IPS DF 4.7 (cell line): ENCODE results near the gene INAVA.

Experiments used
- DNase-seq: peaks from one replicate; pipeline ENCODE4 v3.0.0-alpha.2; 2013; ENCODE audit warnings: low spot score; ENCODE audit errors: extremely low read depth

Gene INAVA

GRCh38 chr1:200875416-200875815 is 19.3 kb upstream of the INAVA start:
- DNase-seq = no peak

DNA sequence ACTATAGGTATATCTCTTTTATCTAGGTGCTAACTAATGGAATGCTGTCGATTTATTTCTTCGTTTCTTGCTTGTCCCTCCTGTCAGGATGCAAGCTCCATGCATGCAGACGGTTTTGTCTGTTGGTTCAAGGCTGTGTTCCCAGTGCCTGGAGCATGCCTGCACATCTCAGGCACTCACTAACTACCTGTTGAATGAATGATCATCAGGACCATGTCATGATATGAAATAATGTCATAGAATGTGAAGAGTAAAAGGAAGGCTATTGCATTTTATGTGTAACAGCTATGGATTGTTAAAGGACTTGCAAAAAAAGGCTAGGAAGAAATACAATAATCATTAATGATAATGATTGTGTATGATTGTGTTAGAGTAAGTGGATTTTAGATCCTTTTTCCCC is 17.7 kb upstream of the INAVA start:
- no peak for DNase-seq

- DNase-seq = no peak
Measured at GRCh38 chr1:200877839-200878551, 16.7 kb upstream of the INAVA start.

DNA sequence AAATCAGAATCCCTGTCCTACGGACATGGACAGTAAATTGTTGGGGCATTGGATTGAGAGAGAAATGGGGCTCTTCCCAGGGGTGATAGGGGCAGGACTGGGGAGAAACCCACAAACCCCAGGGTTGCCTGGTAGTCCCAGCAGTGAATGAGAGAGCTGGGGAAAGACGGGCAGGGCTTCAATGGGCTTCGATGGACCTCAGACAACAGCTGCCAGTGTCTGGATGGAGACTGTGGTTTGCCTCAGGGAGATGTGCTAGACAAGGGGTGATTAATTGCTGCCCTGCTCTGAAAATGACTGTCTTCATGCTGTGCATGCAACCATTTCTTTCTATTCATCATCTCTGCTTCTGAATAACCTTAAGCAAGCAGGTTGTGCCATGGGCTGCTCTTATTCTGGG is 14.5 kb upstream of the INAVA start:
- DNase-seq = no peak

DNA sequence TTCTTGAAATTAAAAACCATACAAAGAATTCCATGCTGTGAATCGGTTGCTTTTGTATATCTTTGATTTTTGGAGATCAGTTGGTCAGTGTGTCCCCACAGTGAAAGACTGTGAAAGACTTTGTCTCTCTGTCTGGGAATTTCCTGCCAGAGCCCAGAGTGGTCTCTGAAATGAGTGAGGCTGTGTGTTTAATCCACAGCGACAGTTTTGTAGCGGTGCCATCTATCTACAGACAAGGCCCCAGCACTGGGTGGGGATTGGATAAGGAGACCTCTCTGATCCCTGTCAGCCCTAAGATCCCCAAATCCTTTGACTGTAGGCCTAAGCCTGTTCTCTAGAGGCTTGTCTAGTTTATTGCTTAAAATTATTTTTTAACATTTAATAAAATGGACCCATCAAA is 11.6 kb upstream of the INAVA start:
- DNase-seq = no peak

- DNase-seq = no peak
Measured at GRCh38 chr1:200885623-200886402, 8.9 kb upstream of the INAVA start.

DNA sequence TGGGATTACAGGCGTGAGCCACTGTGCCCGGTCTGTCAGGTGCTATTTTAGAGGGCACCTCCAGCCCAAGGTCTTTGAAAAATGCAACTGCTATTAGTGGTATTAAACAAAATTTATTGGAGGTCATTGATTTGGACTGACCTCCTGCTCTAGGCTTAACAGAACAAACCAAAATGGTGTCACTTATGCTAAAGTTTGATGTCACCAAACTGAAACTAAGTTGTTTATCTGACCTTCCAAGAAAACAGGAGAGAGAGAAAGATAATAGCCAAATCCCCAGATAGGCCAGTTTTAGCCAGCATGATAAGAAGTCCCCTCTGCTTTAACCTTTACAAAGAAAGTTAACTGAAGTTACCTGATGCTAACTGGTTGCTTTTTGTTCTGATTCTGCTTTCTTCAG is 8.1 kb upstream of the INAVA start:
- DNase-seq = no peak

DNA sequence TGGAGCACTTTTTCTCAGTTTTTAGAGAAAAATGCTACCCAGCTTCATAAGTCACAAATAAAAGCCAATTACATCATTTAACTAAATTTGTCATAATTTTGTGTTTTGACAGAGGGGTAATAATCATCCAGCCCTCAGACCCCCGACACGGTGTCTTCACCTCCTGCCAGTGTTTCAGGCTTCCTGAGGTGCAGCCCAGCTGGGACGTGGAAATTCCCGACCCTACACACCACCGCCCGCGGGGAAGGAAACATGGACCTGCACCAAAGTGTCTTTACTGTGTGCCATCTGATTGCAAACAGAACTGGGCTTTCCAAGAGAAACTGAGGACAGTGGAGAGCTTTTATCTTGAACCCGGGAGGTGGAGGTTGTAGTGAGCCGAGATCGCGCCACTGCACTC is 7.7 kb upstream of the INAVA start:
- no peak for DNase-seq

GRCh38 chr1:200887772-200888348 is 6.8 kb upstream of the INAVA start:
- DNase-seq = no peak

DNA sequence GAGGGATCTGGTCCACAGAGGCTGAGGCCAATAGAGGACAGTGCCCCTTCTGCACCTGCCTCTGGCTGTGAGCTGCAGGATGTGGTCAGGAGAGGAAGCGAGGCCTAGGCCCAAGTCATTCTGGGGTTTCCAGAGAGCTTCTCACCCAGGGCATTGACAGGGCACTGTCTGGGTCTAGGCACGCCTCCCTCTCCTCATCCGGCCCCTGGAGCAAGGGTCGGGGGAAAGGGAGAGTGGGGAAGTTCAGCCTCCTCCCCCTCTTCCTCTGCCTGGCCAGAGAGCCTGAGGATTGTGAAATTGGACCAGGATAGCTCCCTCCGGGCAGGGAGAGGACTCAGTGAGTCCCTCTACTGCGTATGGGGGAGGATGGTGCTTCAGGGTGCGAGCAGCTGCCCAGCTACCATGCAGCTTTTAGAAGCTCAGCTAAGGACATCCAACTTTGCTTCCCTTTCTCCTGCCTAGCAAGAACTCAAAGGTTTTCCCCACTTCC is 6.3 kb upstream of the INAVA start:
- DNase-seq = no peak

DNA sequence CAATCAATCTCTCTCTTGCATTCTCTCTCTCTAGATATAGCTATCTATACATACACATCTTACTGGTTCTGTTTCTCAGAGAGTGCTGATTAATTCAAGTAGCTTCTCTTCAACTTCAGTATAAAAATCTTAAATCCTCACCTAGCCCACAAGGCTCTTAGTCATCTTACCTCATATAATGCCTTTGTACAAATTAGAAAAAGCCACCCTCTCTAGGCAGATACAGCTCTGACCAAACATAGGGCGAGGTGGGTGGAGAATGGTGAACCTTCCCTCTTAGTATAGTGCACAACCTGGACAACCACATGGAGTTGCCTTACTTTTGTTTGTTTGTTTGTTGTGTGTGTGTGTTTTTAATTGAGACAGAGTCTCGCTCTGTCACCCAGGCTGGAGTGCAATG is 5.1 kb upstream of the INAVA start:
- DNase-seq = no peak

- no peak for DNase-seq
Measured at GRCh38 chr1:200890027-200890426, 4.7 kb upstream of the INAVA start.

DNA sequence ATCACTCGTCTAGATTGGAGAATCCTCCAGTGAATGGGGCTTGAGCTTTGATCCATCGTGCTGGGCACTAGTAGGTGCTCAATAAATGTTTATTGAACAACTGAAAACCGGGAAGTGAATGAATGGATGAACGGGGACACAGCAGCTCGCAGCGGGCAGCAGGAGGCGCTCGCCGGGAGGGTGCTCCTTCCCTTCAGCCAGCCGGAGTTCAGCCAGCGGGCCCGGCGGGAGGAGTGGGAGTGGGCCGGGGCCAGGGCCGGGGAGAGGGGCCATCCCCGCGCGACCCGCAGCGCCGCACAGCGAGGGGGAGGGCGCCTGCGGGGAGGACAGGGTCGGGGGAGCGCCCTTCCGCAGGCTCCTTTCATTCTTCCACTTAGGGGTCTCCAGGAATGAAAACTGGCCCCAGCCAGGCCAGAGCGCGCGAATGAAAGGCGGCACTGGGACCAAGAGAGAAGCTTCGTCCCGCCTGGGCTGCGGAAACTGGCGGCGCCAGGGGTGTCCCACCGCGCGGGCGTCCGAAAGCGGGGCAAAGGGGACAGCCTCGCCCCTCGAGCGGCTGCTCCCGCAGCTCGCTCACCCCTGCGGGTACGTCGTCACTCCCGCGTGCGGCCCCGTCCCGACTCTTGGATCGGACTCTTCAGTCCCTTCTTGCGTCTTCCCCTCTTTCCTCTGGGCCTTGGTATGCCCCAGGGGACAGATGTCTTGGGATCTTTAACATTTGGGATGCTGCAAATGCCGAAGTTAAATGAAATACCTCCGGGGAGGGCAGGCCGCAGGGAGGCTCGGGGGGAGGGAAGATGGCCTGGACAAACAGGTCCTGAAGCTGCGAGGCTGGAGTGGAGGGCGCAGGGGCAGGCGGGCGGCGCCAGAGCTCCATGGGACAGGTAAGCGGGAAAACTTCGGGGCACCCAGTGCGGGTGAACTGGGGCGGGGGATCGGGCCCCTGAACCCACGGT is 3.6 kb upstream of the INAVA start:
- DNase-seq = no peak

- DNase-seq = no peak
Measured at GRCh38 chr1:200891774-200892157, 2.9 kb upstream of the INAVA start.

GRCh38 chr1:200892546-200892945 is 2.2 kb upstream of the INAVA start:
- no peak for DNase-seq

DNA sequence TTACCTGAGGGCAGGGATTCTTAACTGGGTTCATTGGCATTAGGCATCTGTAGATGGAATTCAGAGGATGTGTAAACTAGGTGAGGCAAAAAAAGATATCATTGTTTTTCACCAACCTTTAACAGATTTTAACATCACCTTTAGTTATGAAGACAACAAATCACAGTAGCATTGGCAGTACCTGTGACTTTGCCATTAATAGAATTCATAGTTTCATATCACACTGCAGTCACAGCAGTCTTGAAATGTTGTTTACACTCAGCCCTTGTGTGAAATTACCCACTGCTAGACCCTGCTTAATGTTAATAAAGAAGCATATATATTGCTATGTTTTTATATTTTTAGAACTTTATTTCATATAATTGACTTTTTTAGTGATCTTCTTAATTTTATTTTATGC is 1.7 kb upstream of the INAVA start:
- DNase-seq = no peak

DNA sequence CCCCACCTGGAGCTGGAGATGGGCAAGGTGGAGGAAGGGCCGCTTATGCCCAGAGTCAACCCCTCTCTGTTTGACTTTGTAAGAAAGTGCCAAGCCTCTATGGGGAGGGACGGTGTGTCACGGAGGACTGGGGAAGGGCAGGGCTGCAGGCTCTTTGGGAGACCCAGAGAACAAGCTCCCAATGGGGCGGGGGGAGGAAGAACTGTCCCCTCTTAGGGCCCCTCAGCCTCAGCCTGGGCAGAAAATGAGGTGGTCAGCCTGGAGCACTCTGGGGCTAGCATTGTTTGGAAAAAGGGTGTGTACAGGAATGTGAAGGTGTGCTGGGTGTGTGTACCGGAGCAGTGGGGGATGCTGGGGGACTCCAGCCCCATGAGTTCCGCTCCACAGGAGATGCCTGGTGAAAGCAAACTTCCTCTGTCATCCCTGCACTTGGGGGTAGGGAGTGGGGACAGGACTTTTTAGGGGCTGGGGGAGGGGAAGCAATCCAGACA is 1.2 kb upstream of the INAVA start:
- DNase-seq = no peak

DNA sequence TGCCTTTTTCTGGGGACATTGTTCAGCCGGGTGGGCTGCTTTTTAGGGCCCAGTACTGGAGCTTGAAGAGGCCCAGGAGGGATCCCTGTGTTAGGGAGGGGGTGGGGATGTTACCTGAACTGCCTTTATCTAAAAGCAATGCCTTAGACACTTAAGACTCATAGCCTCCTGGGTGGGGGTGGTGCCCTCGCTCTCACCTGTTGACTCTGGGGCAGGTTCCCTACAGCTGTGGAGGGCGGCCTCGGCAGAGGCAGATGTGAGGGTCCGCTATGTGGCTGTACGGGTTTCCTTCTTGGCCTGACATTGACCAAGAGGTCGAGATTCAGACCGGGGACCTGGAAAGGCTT is 716 bp downstream of the INAVA start:
- no peak for DNase-seq

GRCh38 chr1:200895801-200896530 is 1.3 kb downstream of the INAVA start:
- DNase-seq = no peak

GRCh38 chr1:200896531-200897196 is 2.0 kb downstream of the INAVA start:
- DNase-seq = no peak
